ENCODE measurements around the gene SLC1A1. TPM values are rescaled to one million over a fixed set of nuclear protein-coding genes. Genes with fewer than 3 reads are reported as not detected.

SLC1A1 gene
- total RNA-seq, 2 experiments from 2014 or later, result not detected

DNA sequence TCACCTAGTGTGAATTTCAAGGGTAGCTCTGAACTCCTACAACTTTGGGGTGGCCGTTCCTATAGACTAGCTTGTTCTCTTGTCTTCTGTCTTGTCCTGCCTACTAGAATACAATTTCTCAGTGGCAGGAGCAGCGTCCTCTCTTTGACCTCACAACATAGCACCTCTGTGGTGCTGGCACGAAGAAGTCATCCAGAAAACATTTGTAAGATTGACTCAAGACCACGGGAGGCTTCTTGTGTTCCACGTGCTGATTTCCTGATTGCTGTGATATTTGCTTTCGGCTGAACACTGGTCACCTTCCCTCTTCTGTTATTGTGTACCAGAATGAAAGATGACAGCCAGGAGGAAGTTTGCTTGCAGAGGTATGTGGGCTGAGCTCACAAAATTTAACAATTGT lies 27.0 kb downstream of the SLC1A1 start:
- intact Hi-C loops (cut with micrococcal nuclease; ENCODE audit: unreplicated experiment), result no loop called here
- Histone ChIP-seq H3K27ac (ENCODE audit: low read depth, low read length, poor library complexity, severe bottlenecking) (no peak overlapping the region), H3K9me3 (ENCODE audit: low read length) (no peaks in the 10 kb centered on the region), H4K20me1 (ENCODE audit: insufficient read depth, low read length) (no peaks in the 10 kb centered on the region), H3K4me2 (ENCODE audit: low read length) (no peak overlapping the region), H3K79me2 (ENCODE audit: insufficient read depth, low read depth, low read length) (no peaks in the 10 kb centered on the region), H2AFZ (ENCODE audit: low read length) (no peak overlapping the region), H3K9me2 (ENCODE audit: insufficient read depth, low read length) (no peaks in the 10 kb centered on the region), H3K4me1 (ENCODE audit: insufficient read depth, low read length, poor library complexity, severe bottlenecking) (no peaks in the 10 kb centered on the region), H3K4me3 (ENCODE audit: low read depth, low read length, poor library complexity, severe bottlenecking) (no peak overlapping the region), H3K36me3 (ENCODE audit: insufficient read depth, low read length) (no peaks in the 10 kb centered on the region)
- DNase-seq (ENCODE audit: low spot score), result no peak
- ChIA-PET CTCF (ENCODE audit: unreplicated experiment) (no interaction called here), POLR2A (interaction anchor here (0.6 to 0.7 kb wide), 2 partner anchors 34 to 118 kb away, joined by 3 to 5 read pairs; no protein-coding TSS in a partner anchor)
- BruUV-seq (replicated peaks), result no TSS peak
- TF ChIP-seq EZH2phosphoT487 (IDR thresholded peaks at IDR 0.05; ENCODE audit: borderline replicate concordance, low read depth, low read length), result no peak
- TF ChIP-seq, protein P1, sequence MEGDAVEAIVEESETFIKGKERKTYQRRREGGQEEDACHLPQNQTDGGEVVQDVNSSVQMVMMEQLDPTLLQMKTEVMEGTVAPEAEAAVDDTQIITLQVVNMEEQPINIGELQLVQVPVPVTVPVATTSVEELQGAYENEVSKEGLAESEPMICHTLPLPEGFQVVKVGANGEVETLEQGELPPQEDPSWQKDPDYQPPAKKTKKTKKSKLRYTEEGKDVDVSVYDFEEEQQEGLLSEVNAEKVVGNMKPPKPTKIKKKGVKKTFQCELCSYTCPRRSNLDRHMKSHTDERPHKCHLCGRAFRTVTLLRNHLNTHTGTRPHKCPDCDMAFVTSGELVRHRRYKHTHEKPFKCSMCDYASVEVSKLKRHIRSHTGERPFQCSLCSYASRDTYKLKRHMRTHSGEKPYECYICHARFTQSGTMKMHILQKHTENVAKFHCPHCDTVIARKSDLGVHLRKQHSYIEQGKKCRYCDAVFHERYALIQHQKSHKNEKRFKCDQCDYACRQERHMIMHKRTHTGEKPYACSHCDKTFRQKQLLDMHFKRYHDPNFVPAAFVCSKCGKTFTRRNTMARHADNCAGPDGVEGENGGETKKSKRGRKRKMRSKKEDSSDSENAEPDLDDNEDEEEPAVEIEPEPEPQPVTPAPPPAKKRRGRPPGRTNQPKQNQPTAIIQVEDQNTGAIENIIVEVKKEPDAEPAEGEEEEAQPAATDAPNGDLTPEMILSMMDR (conservative IDR thresholded peaks at IDR 0.05; ENCODE audit: low read length), result no peak

DNA sequence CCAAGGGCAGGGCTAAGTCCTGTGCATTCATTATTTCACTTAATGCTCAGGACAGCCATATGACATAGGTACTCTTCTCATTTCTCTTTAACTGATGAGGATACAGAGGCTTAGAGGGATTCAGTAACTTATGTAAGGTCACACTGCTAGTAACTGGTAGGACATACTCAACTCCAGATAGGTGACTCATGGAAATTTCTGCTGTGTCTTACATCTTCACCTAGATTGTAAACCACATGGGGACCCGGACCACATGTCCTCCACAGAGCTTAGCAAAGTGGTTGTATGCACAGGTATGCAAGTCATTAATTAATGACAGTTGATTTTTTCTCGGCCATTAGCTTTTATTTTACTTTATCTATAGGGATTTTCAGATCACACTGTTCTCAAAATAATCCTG lies 29.3 kb downstream of the SLC1A1 start:
- no peak overlapping the region for H3K4me3 ChIP-seq (ENCODE audit: low read depth, low read length, poor library complexity, severe bottlenecking)
- CTCF ChIA-PET (ENCODE audit: unreplicated experiment), result no interaction called here
- H4K20me1 ChIP-seq (ENCODE audit: insufficient read depth, low read length), result no peaks in the 10 kb centered on the region
- no TSS peak for BruUV-seq (replicated peaks)
- no peak for DNase-seq (ENCODE audit: low spot score)
- TF ChIP-seq EZH2phosphoT487 (IDR thresholded peaks at IDR 0.05; ENCODE audit: borderline replicate concordance, low read depth, low read length), result no peak
- TF ChIP-seq, protein P1 (conservative IDR thresholded peaks at IDR 0.05; ENCODE audit: low read length), result no peak
- no peaks in the 10 kb centered on the region for H3K79me2 ChIP-seq (ENCODE audit: insufficient read depth, low read depth, low read length)
- POLR2A ChIA-PET, result no interaction called here
- intact Hi-C loops (cut with micrococcal nuclease; ENCODE audit: unreplicated experiment), result no loop called here
- no peak overlapping the region for H3K4me2 ChIP-seq (ENCODE audit: low read length)
- no peak overlapping the region for H3K27ac ChIP-seq (ENCODE audit: low read depth, low read length, poor library complexity, severe bottlenecking)
- no peaks in the 10 kb centered on the region for H3K4me1 ChIP-seq (ENCODE audit: insufficient read depth, low read length, poor library complexity, severe bottlenecking)
- H3K9me3 ChIP-seq (ENCODE audit: low read length), result no peaks in the 10 kb centered on the region
- no peak overlapping the region for H2AFZ ChIP-seq (ENCODE audit: low read length)
- no peaks in the 10 kb centered on the region for H3K36me3 ChIP-seq (ENCODE audit: insufficient read depth, low read length)
- no peaks in the 10 kb centered on the region for H3K9me2 ChIP-seq (ENCODE audit: insufficient read depth, low read length)

DNA sequence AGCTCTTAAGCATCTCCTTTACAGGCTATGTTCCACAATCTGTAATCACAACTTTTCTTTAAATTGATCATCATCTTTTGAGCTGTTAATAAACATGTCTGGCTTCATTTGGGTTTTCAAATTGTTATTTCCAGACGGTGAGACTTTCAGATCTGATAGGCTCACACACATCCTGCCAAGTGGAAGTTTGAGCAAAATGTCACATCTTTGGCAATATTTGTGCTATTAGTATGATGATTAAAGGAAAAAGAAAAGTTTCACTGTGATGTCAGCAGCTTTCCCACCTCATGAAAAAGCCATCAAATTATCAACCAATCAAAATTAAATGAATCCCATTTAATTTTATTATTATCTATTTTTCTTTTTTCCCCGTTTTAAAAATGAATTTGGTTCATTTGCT lies 29.8 kb downstream of the SLC1A1 start:
- Histone ChIP-seq H3K36me3 (ENCODE audit: insufficient read depth, low read length) (no peaks in the 10 kb centered on the region), H2AFZ (ENCODE audit: low read length) (no peak overlapping the region), H3K4me1 (ENCODE audit: insufficient read depth, low read length, poor library complexity, severe bottlenecking) (no peaks in the 10 kb centered on the region), H3K9me3 (ENCODE audit: low read length) (no peaks in the 10 kb centered on the region), H3K4me3 (ENCODE audit: low read depth, low read length, poor library complexity, severe bottlenecking) (no peak overlapping the region), H3K9me2 (ENCODE audit: insufficient read depth, low read length) (no peaks in the 10 kb centered on the region), H3K4me2 (ENCODE audit: low read length) (no peak overlapping the region), H3K27ac (ENCODE audit: low read depth, low read length, poor library complexity, severe bottlenecking) (no peak overlapping the region), H3K79me2 (ENCODE audit: insufficient read depth, low read depth, low read length) (no peaks in the 10 kb centered on the region), H4K20me1 (ENCODE audit: insufficient read depth, low read length) (no peaks in the 10 kb centered on the region)
- intact Hi-C loops (cut with micrococcal nuclease; ENCODE audit: unreplicated experiment), result no loop called here
- ChIA-PET POLR2A (no interaction called here), CTCF (ENCODE audit: unreplicated experiment) (no interaction called here)
- BruUV-seq (replicated peaks), result no TSS peak
- no peak for DNase-seq (ENCODE audit: low spot score)
- TF ChIP-seq, protein P1 (conservative IDR thresholded peaks at IDR 0.05; ENCODE audit: low read length), result no peak
- TF ChIP-seq EZH2phosphoT487 (IDR thresholded peaks at IDR 0.05; ENCODE audit: borderline replicate concordance, low read depth, low read length), result no peak
